Endothelial cell of umbilical vein (primary cell): Measurements from ENCODE around the gene PLCD1.

Experiments
- EZH2 ChIP-seq: IDR thresholded peaks from 2 replicates; pipeline ENCODE4 v1.6.1; 2012; ENCODE audit warnings: borderline replicate concordance, low read depth, mild to moderate bottlenecking, moderate library complexity, low read length, inconsistent platforms; ENCODE audit not compliant: severe bottlenecking
- FOS ChIP-seq: IDR thresholded peaks from 2 replicates; pipeline ENCODE4 v1.6.1; 2011; ENCODE audit warnings: mild to moderate bottlenecking, low read length, moderate library complexity, borderline replicate concordance; ENCODE audit not compliant: insufficient read depth
- GATA2 ChIP-seq: IDR thresholded peaks from 2 replicates; pipeline ENCODE4 v1.7.0; 2011; ENCODE audit warnings: low read depth, mild to moderate bottlenecking, moderate library complexity, mixed read lengths, low read length; ENCODE audit not compliant: insufficient read length, insufficient read depth
- JUN ChIP-seq: IDR thresholded peaks from 2 replicates; pipeline ENCODE4 v1.6.1; 2011; ENCODE audit warnings: borderline replicate concordance, low read depth; ENCODE audit not compliant: insufficient read length, insufficient read depth
- MAX ChIP-seq: IDR thresholded peaks from 2 replicates; pipeline ENCODE4 v1.6.1; 2011; ENCODE audit not compliant: insufficient read depth, insufficient read length
- MYC ChIP-seq: IDR thresholded peaks from one replicate; pipeline ENCODE4 v1.6.1; 2011; ENCODE audit warnings: mild to moderate bottlenecking, low read depth, low read length
- POLR2A ChIP-seq: IDR thresholded peaks from 2 replicates; pipeline ENCODE4 v1.6.1; 2012; ENCODE audit warnings: low read depth, mild to moderate bottlenecking, control low read depth, low read length
- POLR2AphosphoS5 ChIP-seq: IDR thresholded peaks from 2 replicates; pipeline ENCODE4 v1.6.1; 2012; ENCODE audit warnings: low read depth, mild to moderate bottlenecking, control low read depth, low read length, moderate library complexity; ENCODE audit not compliant: insufficient read depth
- TF ChIP-seq, protein P1 (sequence below), 2 donors: IDR thresholded peaks; 1 replicate in 1 of 2; 2 replicates in 1 of 2; pipeline ENCODE4 v1.5.1; 2011; ENCODE audit warnings: low read length in 2 of 2, mild to moderate bottlenecking in 2 of 2, moderate library complexity in 2 of 2, control low read depth in 1 of 2, inconsistent platforms in 1 of 2, low read depth in 1 of 2; ENCODE audit not compliant: insufficient read depth in 1 of 2; ENCODE audit errors: extremely low read depth in 1 of 2

DNA sequence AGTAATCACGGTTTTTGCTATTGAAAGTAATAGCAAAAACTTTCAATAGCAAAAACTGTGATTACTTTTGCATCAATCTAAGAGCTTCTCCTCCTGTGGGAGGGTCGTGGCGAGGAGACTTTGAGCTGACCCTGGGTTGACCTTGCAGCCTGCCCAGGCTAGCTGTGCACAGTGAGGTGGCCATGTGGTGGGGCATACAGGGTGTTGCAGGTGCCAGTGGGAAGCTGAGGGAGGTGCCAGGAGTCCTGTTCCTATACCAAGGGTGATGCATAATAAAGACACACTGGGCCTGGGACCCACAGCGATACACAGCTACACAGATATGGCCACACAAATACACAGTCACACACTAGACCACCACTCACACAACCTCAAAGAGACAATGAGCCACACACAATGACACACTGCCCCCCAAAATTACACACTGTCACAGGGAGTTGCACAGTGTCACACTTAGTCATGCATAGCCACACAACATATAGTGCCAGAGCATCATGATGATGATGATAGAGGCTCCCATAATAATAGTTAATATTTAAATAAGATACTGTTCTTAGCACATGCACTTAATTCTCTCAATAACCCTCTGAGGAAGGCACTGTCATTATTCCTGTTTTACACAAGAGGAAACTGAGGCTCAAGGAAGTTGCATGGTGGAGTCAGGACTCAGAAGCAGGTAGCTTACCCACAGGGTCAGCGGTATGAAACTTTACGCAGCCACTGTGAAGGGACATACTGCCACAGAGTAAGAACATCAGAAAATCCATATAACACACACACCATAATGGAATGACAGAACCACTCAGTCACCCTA is 6.3 kb downstream of the PLCD1 start:
- TF ChIP-seq, protein P1, sequence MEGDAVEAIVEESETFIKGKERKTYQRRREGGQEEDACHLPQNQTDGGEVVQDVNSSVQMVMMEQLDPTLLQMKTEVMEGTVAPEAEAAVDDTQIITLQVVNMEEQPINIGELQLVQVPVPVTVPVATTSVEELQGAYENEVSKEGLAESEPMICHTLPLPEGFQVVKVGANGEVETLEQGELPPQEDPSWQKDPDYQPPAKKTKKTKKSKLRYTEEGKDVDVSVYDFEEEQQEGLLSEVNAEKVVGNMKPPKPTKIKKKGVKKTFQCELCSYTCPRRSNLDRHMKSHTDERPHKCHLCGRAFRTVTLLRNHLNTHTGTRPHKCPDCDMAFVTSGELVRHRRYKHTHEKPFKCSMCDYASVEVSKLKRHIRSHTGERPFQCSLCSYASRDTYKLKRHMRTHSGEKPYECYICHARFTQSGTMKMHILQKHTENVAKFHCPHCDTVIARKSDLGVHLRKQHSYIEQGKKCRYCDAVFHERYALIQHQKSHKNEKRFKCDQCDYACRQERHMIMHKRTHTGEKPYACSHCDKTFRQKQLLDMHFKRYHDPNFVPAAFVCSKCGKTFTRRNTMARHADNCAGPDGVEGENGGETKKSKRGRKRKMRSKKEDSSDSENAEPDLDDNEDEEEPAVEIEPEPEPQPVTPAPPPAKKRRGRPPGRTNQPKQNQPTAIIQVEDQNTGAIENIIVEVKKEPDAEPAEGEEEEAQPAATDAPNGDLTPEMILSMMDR (IDR thresholded peaks at IDR 0.05; ENCODE audit: extremely low read depth in 1 of 2, insufficient read depth in 1 of 2, low read depth in 1 of 2, low read length in 2 of 2): no peak
- TF ChIP-seq MYC (no peak), POLR2AphosphoS5 (no peak), POLR2A (no peak), EZH2 (no peak), MAX (no peak), JUN (no peak), GATA2 (no peak), FOS (no peak)
